ENCODE measurements around the gene PKDCC. TPM values are rescaled to one million over a fixed set of nuclear protein-coding genes. Genes with fewer than 3 reads are reported as not detected.

PKDCC gene
- total and polyA plus RNA-seq, 4 donors = 2.0 to 76.0 (median 19.8) TPM

GRCh38 chr2:42048299-42049220, 739 bp downstream of the PKDCC start:
- peak overlapping the region; percentile 45 to 88 (median 49) for H3K4me3 ChIP-seq (ENCODE audit: low read depth in 1 of 3, low read length in 3 of 3)
- TF ChIP-seq, protein P1, sequence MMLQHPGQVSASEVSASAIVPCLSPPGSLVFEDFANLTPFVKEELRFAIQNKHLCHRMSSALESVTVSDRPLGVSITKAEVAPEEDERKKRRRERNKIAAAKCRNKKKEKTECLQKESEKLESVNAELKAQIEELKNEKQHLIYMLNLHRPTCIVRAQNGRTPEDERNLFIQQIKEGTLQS (IDR thresholded peaks at IDR 0.05) = no peak
- TF ChIP-seq HNF4G (IDR thresholded peaks at IDR 0.05) (no peak), CTCF (IDR thresholded peaks at IDR 0.05; ENCODE audit: low read depth, low read length, missing input control) (no peak), SP1 (IDR thresholded peaks at IDR 0.05) (no peak), NR2F2 (IDR thresholded peaks at IDR 0.05) (no peak), MAX (IDR thresholded peaks at IDR 0.05) (no peak), YY1 (IDR thresholded peaks at IDR 0.05) (no peak), RXRA (IDR thresholded peaks at IDR 0.05) (no peak), REST (IDR thresholded peaks at IDR 0.05) (no peak), EGR1 (IDR thresholded peaks at IDR 0.05; ENCODE audit: low read depth in 2 of 2) (no peak)
- H3K9ac ChIP-seq (ENCODE audit: low read depth in 1 of 2, low read length in 2 of 2) = no peak overlapping the region
- no peaks in the 10 kb centered on the region for H3K27me3 ChIP-seq (ENCODE audit: control insufficient read depth in 4 of 4, insufficient read depth in 4 of 4, low read length in 3 of 4)
- WGBS = 5% methylated on average over 80 of the region's 80 CpGs
- peaks cover 6 to 28% (median 12%) of the 10 kb centered on the region in 4 donors for H3K4me1 ChIP-seq (ENCODE audit: control insufficient read depth in 4 of 4, insufficient read depth in 4 of 4, low read length in 3 of 4)
- H3K36me3 ChIP-seq (ENCODE audit: control insufficient read depth in 4 of 4, insufficient read depth in 3 of 4, low read depth in 1 of 4, low read length in 3 of 4) = peaks cover 0 to 2% (median 0%) of the 10 kb centered on the region in 4 donors
- no peaks in the 10 kb centered on the region for H3K9me3 ChIP-seq (ENCODE audit: control insufficient read depth in 4 of 4, low read length in 3 of 4)
- DNase-seq (ENCODE audit: low spot score) = peak; percentile 52
- peak overlapping the region; percentile 32 to 56 for H3K27ac ChIP-seq (ENCODE audit: low read depth in 1 of 2, low read length in 2 of 2)

- Histone ChIP-seq H3K27me3 (ENCODE audit: control insufficient read depth in 4 of 4, insufficient read depth in 4 of 4, low read length in 3 of 4) (no peaks in the 10 kb centered on the region), H3K9me3 (ENCODE audit: control insufficient read depth in 4 of 4, low read length in 3 of 4) (no peaks in the 10 kb centered on the region), H3K4me1 (ENCODE audit: control insufficient read depth in 4 of 4, insufficient read depth in 4 of 4, low read length in 3 of 4) (peaks cover 6 to 28% (median 12%) of the 10 kb centered on the region in 4 donors), H3K27ac (ENCODE audit: low read depth in 1 of 2, low read length in 2 of 2) (peak overlapping the region; percentile 9 to 56), H3K4me3 (ENCODE audit: low read depth in 1 of 3, low read length in 3 of 3) (peak overlapping the region; percentile 45 to 88 (median 49)), H3K9ac (ENCODE audit: low read depth in 1 of 2, low read length in 2 of 2) (no peak overlapping the region), H3K36me3 (ENCODE audit: control insufficient read depth in 4 of 4, insufficient read depth in 3 of 4, low read depth in 1 of 4, low read length in 3 of 4) (peaks cover 0 to 2% (median 0%) of the 10 kb centered on the region in 4 donors)
- no peak for TF ChIP-seq YY1 (IDR thresholded peaks at IDR 0.05)
- TF ChIP-seq CTCF (IDR thresholded peaks at IDR 0.05; ENCODE audit: low read depth, low read length, missing input control) = no peak
- TF ChIP-seq FOXA1 (IDR thresholded peaks at IDR 0.05) = no peak
- no peak for TF ChIP-seq RXRA (IDR thresholded peaks at IDR 0.05)
- TF ChIP-seq, protein P1 (IDR thresholded peaks at IDR 0.05) = no peak
- TF ChIP-seq EGR1 (IDR thresholded peaks at IDR 0.05; ENCODE audit: low read depth in 2 of 2) = no peak
- no peak for TF ChIP-seq MAX (IDR thresholded peaks at IDR 0.05)
- no peak for DNase-seq (ENCODE audit: low spot score)
- WGBS = 78% methylated on average over 11 of the region's 11 CpGs
Observed at GRCh38 chr2:42049221-42050009, 1.6 kb downstream of the PKDCC start.

Measured in liver (tissue), 9 donors.